SJCRH30 (cell line): Measurements from ENCODE around the gene PRKN. TPM values are rescaled to one million over a fixed set of nuclear protein-coding genes. Genes with fewer than 3 reads are reported as not detected.

Experiments
- DNase-seq, 2 experiments: peaks; one replicate each; pipeline ENCODE4 v3.0.0-alpha.2; 2015 to 2020
- H3K27ac ChIP-seq: fragments of 250-450 bp; sonication (Bioruptor Pico); 2 replicates; pipeline ENCODE4 v1.5.1; 2020; ENCODE audit warnings: mild to moderate bottlenecking, moderate library complexity
- H3K27me3 ChIP-seq: fragments of 250-450 bp; sonication (Bioruptor Pico); 2 replicates; pipeline ENCODE4 v1.5.1; 2020; ENCODE audit warnings: mild to moderate bottlenecking, moderate library complexity
- H3K36me3 ChIP-seq: fragments of 250-450 bp; sonication (Bioruptor Pico); 2 replicates; pipeline ENCODE4 v1.5.1; 2020; ENCODE audit warnings: mild to moderate bottlenecking, moderate library complexity
- H3K4me1 ChIP-seq: fragments of 250-450 bp; sonication (Bioruptor Pico); 2 replicates; pipeline ENCODE4 v1.5.1; 2020; ENCODE audit warnings: mild to moderate bottlenecking, moderate library complexity
- H3K4me3 ChIP-seq: fragments of 250-450 bp; sonication (Bioruptor Pico); 2 replicates; pipeline ENCODE4 v1.5.1; 2020; ENCODE audit warnings: mild to moderate bottlenecking, moderate library complexity
- H3K9me3 ChIP-seq: fragments of 250-450 bp; sonication (Bioruptor Pico); replicated peaks from 2 replicates; pipeline ENCODE4 v1.5.1; 2020; ENCODE audit warnings: mild to moderate bottlenecking, moderate library complexity
- total RNA-seq: library from RNA; depleted of rRNA; stranded (reverse); fragments of >200 nt; shearing (Covaris generic); gene quantifications from 2 replicates; pipeline ENCODE4 v1.2.3, GENCODE V29; 2014

Gene PRKN
- total RNA-seq, 1 experiment from 2014 or later, result not detected

DNA sequence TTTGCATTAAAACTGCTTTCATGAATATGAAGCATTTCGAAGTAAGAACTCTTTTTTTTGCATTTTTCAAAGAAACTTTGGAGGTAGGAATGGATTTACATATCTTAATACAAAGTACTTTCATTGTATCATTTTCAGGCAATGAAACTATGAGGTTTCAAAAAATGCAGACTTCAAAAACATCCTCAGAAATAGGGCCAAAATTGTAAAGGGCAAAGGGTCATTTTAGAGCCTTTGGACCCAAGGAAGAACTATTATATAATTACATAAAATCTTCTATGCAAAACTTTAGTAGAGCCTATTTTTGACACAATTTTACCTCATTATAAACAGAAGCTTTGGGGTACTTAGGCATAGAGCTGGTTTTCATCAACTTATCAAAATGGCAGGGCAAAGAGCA is 4.9 kb downstream of the PRKN start:
- Histone ChIP-seq H3K36me3 (no peaks in the 10 kb centered on the region), H3K4me3 (no peak overlapping the region), H3K27me3 (peaks cover 4% of the 10 kb centered on the region; the same call in 1 of the 2 replicates), H3K4me1 (no peaks in the 10 kb centered on the region), H3K27ac (no peak overlapping the region), H3K9me3 (no peaks in the 10 kb centered on the region)
- no peak for DNase-seq

GRCh38 chr6:162722226-162722625 is 5.3 kb downstream of the PRKN start:
- Histone ChIP-seq H3K4me3 (no peak overlapping the region), H3K36me3 (no peaks in the 10 kb centered on the region), H3K4me1 (no peaks in the 10 kb centered on the region), H3K27ac (no peak overlapping the region), H3K27me3 (peaks cover 4% of the 10 kb centered on the region; the same call in 1 of the 2 replicates), H3K9me3 (no peaks in the 10 kb centered on the region)
- no peak for DNase-seq

- Histone ChIP-seq H3K36me3 (no peaks in the 10 kb centered on the region), H3K27me3 (peaks cover 1% of the 10 kb centered on the region; the same call in 1 of the 2 replicates), H3K27ac (no peak overlapping the region), H3K9me3 (no peaks in the 10 kb centered on the region), H3K4me3 (no peak overlapping the region), H3K4me1 (no peaks in the 10 kb centered on the region)
- DNase-seq, result no peak
Measured at GRCh38 chr6:162721404-162721687, 6.2 kb downstream of the PRKN start.

- H3K4me1 ChIP-seq, result no peaks in the 10 kb centered on the region
- peak in 1 of 2 experiments; percentile 28 for DNase-seq
- H3K4me3 ChIP-seq, result no peak overlapping the region
- 0 out of 2 replicates have a peak, but pooled peaks cover 2% of the 10 kb centered on the region for H3K27me3 ChIP-seq
- no peaks in the 10 kb centered on the region for H3K36me3 ChIP-seq
- H3K9me3 ChIP-seq, result no peaks in the 10 kb centered on the region
- no peak overlapping the region for H3K27ac ChIP-seq
Measured at GRCh38 chr6:162719528-162719927, 8.0 kb downstream of the PRKN start.

GRCh38 chr6:162715601-162716000 is 12.0 kb downstream of the PRKN start:
- Histone ChIP-seq H3K4me1 (peaks cover 3% of the 10 kb centered on the region; the same call in 1 of the 2 replicates), H3K4me3 (no peak overlapping the region), H3K27ac (no peak overlapping the region), H3K36me3 (no peaks in the 10 kb centered on the region), H3K9me3 (no peaks in the 10 kb centered on the region), H3K27me3 (0 out of 2 replicates have a peak, but pooled peaks cover 2% of the 10 kb centered on the region)
- no peak for DNase-seq

GRCh38 chr6:162713974-162714780 is 13.4 kb downstream of the PRKN start:
- Histone ChIP-seq H3K4me1 (peaks cover 8% of the 10 kb centered on the region; the same call in 1 of the 2 replicates), H3K27ac (no peak overlapping the region), H3K4me3 (no peak overlapping the region), H3K27me3 (0 out of 2 replicates have a peak, but pooled peaks cover 2% of the 10 kb centered on the region), H3K36me3 (no peaks in the 10 kb centered on the region), H3K9me3 (no peaks in the 10 kb centered on the region)
- no peak for DNase-seq

- no peak overlapping the region for H3K27ac ChIP-seq
- no peaks in the 10 kb centered on the region for H3K36me3 ChIP-seq
- no peak overlapping the region for H3K4me3 ChIP-seq
- peaks cover 8% of the 10 kb centered on the region; the same call in 1 of the 2 replicates for H3K4me1 ChIP-seq
- H3K27me3 ChIP-seq, result peaks cover 2% of the 10 kb centered on the region; the same call in 1 of the 2 replicates
- DNase-seq, result no peak
- H3K9me3 ChIP-seq, result no peaks in the 10 kb centered on the region
Measured at GRCh38 chr6:162712694-162713093, 14.9 kb downstream of the PRKN start.

- H3K4me1 ChIP-seq, result peaks cover 8% of the 10 kb centered on the region; the same call in 1 of the 2 replicates
- no peak overlapping the region for H3K4me3 ChIP-seq
- no peak overlapping the region for H3K27ac ChIP-seq
- peaks cover 2% of the 10 kb centered on the region; the same call in 1 of the 2 replicates for H3K27me3 ChIP-seq
- H3K9me3 ChIP-seq, result no peaks in the 10 kb centered on the region
- DNase-seq, result no peak
- no peaks in the 10 kb centered on the region for H3K36me3 ChIP-seq
Measured at GRCh38 chr6:162711376-162711775, 16.2 kb downstream of the PRKN start.

DNA sequence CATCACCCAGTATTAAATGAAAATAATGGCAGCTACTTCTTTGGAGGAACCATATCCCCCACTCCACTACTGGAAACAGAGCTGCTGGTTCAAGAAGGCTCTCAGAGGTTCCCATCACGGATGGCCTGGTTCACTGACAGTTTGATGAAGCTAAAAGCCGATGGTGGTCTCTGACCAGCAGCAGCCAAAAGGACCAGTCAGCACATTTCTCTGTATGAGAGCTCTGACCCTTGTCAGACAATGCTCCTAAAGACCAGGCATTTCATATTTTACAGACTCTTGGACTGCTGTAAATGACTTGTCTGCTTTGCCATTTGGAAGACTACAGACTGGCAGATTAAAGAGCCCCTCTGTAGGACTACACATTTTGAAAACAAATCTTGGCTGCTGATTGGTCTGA is 16.6 kb downstream of the PRKN start:
- Histone ChIP-seq H3K27ac (no peak overlapping the region), H3K4me3 (no peak overlapping the region), H3K4me1 (peaks cover 8% of the 10 kb centered on the region; the same call in 1 of the 2 replicates), H3K27me3 (peaks cover 2% of the 10 kb centered on the region; the same call in 1 of the 2 replicates), H3K9me3 (no peaks in the 10 kb centered on the region), H3K36me3 (no peaks in the 10 kb centered on the region)
- no peak for DNase-seq

GRCh38 chr6:162710419-162710818 is 17.1 kb downstream of the PRKN start:
- Histone ChIP-seq H3K27ac (no peak overlapping the region), H3K9me3 (no peaks in the 10 kb centered on the region), H3K27me3 (peaks cover under 1% of the 10 kb centered on the region; the same call in 1 of the 2 replicates), H3K36me3 (no peaks in the 10 kb centered on the region), H3K4me3 (no peak overlapping the region), H3K4me1 (peaks cover 8% of the 10 kb centered on the region; the same call in 1 of the 2 replicates)
- DNase-seq, result peak in 1 of 2 experiments; percentile 45

DNA sequence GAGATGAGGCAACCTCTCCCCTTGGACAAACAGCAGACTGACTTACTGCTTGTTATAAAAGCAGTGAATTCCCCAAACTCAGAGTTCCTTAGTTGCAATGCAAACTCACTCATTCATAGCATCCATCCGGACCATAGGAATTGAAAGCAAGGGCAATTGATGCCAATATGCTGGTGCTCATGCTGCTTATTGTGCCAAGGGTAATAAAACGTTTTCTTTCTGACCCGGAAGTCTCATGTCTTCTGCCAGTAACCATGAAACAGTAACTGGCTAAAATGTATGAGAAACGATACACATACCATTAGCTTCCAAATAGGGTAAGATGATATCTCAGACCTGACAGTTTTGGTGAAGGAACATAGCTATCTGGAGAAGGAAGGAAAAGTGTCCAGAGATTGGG is 18.1 kb downstream of the PRKN start:
- Histone ChIP-seq H3K27me3 (no peaks in the 10 kb centered on the region; the same call in 1 of the 2 replicates), H3K4me1 (peaks cover 8% of the 10 kb centered on the region; the same call in 1 of the 2 replicates), H3K4me3 (no peak overlapping the region), H3K27ac (no peak overlapping the region), H3K36me3 (no peaks in the 10 kb centered on the region), H3K9me3 (no peaks in the 10 kb centered on the region)
- DNase-seq, result no peak

DNA sequence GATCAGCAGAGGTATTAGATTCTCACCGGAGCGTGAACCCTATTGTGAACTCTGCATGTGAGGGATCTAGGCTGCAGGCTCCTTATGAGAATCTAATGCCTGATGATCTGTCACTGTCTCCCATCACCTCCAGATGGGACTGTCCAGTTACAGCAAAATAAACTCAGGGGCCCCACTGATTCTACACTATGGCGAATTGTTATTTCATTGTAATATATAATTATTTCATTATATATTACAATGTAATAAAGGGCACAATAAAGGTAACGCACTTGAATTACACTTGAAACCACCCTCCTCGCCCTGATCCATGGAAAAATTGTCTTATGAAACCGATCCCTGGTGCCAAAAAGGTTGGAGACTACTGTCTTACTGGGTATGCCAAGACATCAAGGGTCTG is 18.6 kb downstream of the PRKN start:
- no peaks in the 10 kb centered on the region for H3K9me3 ChIP-seq
- H3K27me3 ChIP-seq, result no peaks in the 10 kb centered on the region; the same call in 1 of the 2 replicates
- H3K4me1 ChIP-seq, result peaks cover 8% of the 10 kb centered on the region; the same call in 1 of the 2 replicates
- H3K36me3 ChIP-seq, result no peaks in the 10 kb centered on the region
- no peak overlapping the region for H3K27ac ChIP-seq
- H3K4me3 ChIP-seq, result no peak overlapping the region
- DNase-seq, result no peak

DNA sequence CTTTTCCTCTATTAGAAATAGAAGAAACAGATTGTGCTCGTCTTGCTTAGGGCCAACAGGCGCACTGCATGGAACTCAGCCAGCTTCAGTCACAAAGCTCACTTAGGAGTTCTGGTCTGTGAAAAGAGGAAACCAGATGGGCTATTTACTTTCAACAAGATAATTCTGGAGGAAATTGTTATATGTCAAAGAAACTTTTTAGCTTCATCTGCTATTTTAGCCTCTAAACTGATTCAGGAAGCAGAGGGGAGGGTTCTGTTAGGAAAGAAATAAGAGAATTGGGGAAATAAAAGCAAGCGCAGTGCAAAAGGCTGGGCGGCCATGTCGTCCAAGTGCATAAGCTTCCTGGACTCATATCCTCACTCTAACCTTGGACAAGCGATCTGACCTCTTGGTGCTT is 21.3 kb downstream of the PRKN start:
- no peaks in the 10 kb centered on the region; the same call in 1 of the 2 replicates for H3K27me3 ChIP-seq
- DNase-seq, result no peak
- no peak overlapping the region for H3K27ac ChIP-seq
- peaks cover 8% of the 10 kb centered on the region; the same call in 1 of the 2 replicates for H3K4me1 ChIP-seq
- H3K36me3 ChIP-seq, result no peaks in the 10 kb centered on the region
- H3K9me3 ChIP-seq, result no peaks in the 10 kb centered on the region
- H3K4me3 ChIP-seq, result no peak overlapping the region

- no peaks in the 10 kb centered on the region; the same call in 1 of the 2 replicates for H3K27me3 ChIP-seq
- no peak overlapping the region for H3K4me3 ChIP-seq
- DNase-seq, result no peak
- H3K27ac ChIP-seq, result no peak overlapping the region
- no peaks in the 10 kb centered on the region for H3K9me3 ChIP-seq
- no peaks in the 10 kb centered on the region for H3K36me3 ChIP-seq
- H3K4me1 ChIP-seq, result peaks cover 6% of the 10 kb centered on the region; the same call in 1 of the 2 replicates
Measured at GRCh38 chr6:162705736-162706135, 21.8 kb downstream of the PRKN start.

DNA sequence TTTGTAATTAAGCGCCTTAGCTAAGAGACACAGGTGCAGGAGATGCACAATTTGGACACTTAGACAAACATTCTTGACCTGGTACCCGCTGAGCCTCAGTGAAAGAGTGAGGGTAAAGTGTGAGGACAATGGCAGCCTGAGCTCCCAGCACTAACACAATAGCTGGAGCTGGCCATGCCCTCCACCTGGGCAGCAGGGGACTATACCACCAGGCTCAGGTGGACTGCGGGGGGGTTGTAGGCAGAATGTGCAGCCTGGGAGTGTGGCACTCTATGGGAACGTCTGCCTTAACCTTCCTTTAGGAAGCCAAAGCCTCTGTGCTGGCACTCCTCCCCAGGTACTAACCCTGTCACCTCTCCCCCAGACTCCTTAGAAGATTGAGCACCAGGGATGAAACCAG is 23.6 kb downstream of the PRKN start:
- H3K36me3 ChIP-seq, result no peaks in the 10 kb centered on the region
- H3K9me3 ChIP-seq, result no peaks in the 10 kb centered on the region
- no peak overlapping the region for H3K27ac ChIP-seq
- no peaks in the 10 kb centered on the region for H3K4me1 ChIP-seq
- H3K27me3 ChIP-seq, result no peaks in the 10 kb centered on the region; the same call in 1 of the 2 replicates
- H3K4me3 ChIP-seq, result no peak overlapping the region
- DNase-seq, result no peak
